Heart right ventricle (tissue), 16 donors: ENCODE measurements around the gene DEFB115. TPM values are rescaled to one million over a fixed set of nuclear protein-coding genes. Genes with fewer than 3 reads are reported as not detected.

Experiments used
- ATAC-seq, 8 donors: fragments of 200-7000 bp; cut with Tn5 transposase; one replicate each; pipeline ENCODE4 v1.9.1; 2020; ENCODE audit warnings: mild to moderate bottlenecking in 8 of 8, moderate library complexity in 8 of 8, moderate number of reproducible peaks in 1 of 8
- DNase-seq, 2 donors: peaks; one replicate each; pipeline ENCODE4 v3.0.0-alpha.2; 2020
- H3K27ac ChIP-seq, 10 donors: fragments of 200-600 bp; sonication (generic) in 2 of 10; one replicate each; pipeline versions ENCODE4 v1.5.0 to v1.8.0; 2020 to 2022; ENCODE audit warnings: mild to moderate bottlenecking in 3 of 10
- H3K27me3 ChIP-seq, 7 donors: fragments of 200-600 bp; one replicate each; pipeline ENCODE4 v1.8.0; 2021 to 2022; ENCODE audit warnings: mild to moderate bottlenecking in 2 of 7
- H3K36me3 ChIP-seq, 9 donors: fragments of 200-600 bp; sonication (generic) in 1 of 9; one replicate each; pipeline versions ENCODE4 v1.5.0 to v1.8.0; 2020 to 2022; ENCODE audit warnings: mild to moderate bottlenecking in 2 of 9
- H3K4me1 ChIP-seq, 9 donors: fragments of 200-600 bp; sonication (generic) in 1 of 9; one replicate each; pipeline versions ENCODE4 v1.5.0 to v1.8.0; 2020 to 2022; ENCODE audit warnings: mild to moderate bottlenecking in 4 of 9
- H3K4me3 ChIP-seq, 10 donors: fragments of 200-600 bp; sonication (generic) in 2 of 10; one replicate each; pipeline versions ENCODE4 v1.5.0 to v1.8.0; 2020 to 2022; ENCODE audit warnings: mild to moderate bottlenecking in 7 of 10, moderate library complexity in 2 of 10
- H3K9me3 ChIP-seq, 11 donors: fragments of 200-600 bp in 10 of 11; sonication (generic) in 2 of 11; one replicate each; pipeline versions ENCODE4 v1.5.0 to v1.8.0; 2013 to 2022; ENCODE audit warnings: mild to moderate bottlenecking in 2 of 11, control low read depth in 1 of 11, moderate library complexity in 1 of 11
- WGBS, 2 donors: extraction: QIAGEN DNeasy Blood & Tissue Kit; methylation state at CpG; one replicate each; pipeline ENCODE4 v1.1.7; 2013; ENCODE audit warnings: inconsistent platforms in 1 of 2; 5-methylcytosine and 5-hydroxymethylcytosine counted together
- intact Hi-C, 10 donors: fragments of 100-400 bp; cut with DNase I; formaldehyde crosslinking; loops; one replicate each; pipeline versions ENCODE4 v1.11.1 to v1.14.2; 2022
- long read RNA-seq, 3 donors: library from polyadenylated mRNA; unstranded; transcript quantifications; one replicate each; pipeline ENCODE4 v2.0.0, GENCODE V29; 2020 to 2021
- polyA plus RNA-seq, 2 donors: library from polyadenylated mRNA; stranded (reverse); fragments of 200-250 nt; gene quantifications; one replicate each; pipeline ENCODE4 v1.2.3, GENCODE V29; 2013
- total RNA-seq, 10 donors: library from RNA; stranded (reverse); fragmentation: NEBNext Ultra II Directional in 3 of 10; extraction: Animal tissue kit (Norgen Biotek cat#: 25700) in 3 of 10; gene quantifications; one replicate each; pipeline versions ENCODE4 v1.2.1 to v1.2.4, GENCODE V29; 2021 to 2023
- TF ChIP-seq, protein P1 (sequence below), 9 donors: fragments of 200-600 bp; sonication (generic) in 2 of 9; IDR thresholded peaks; one replicate each; pipeline versions ENCODE4 v1.5.0 to v1.8.0; 2021 to 2022; ENCODE audit warnings: antibody characterized with exemption in 9 of 9, mild to moderate bottlenecking in 5 of 9, moderate library complexity in 1 of 9
- donor health status: Arrhythmogenic right ventricular cardiomyopathy.
- donor health status: ischemic (EF 13 %, LVEDD 7.1; RV severe dilation, severe dysfunction).
- donor health status: healthy with polysubstance abuse.
- donor health status: DM: no; HTN: yes; CAD: no.
- donor health status: DM: no; HTN: no; CAD: no.
- donor health status: ischemic (EF 25% LVEDD 6.9; RV normal size, moderate dysfunction).
- donor health status: ischemic (EF 25% LVEDD 5.7; RV mildly dilated, moderate dysfunction).
- donor health status: healthy.
- donor health status: DM: yes; HTN: yes; CAD: no.
- donor health status: Ischemic cardiomyopathy.
- donor health status: ischemic (EF 35%, LVEDD 5.7; RV mildly dilated, moderate dysfunction).
- donor health status: nonischemic (EF 11% LVEDD 7.7; RV severe dilation, severe dysfunction).
- donor health status: DM: yes; HTN: yes; CAD: no.
- donor health status: PGD.
- donor health status: ischemic (EF 29% LVEDD 5.4; RV normal size, mild dysfunction).
- donor health status: nonischemic (EF 23%, LVEDD 6.1; RV moderate dilation, normal function).

The DEFB115 gene
- total RNA-seq = not detected
- not detected for polyA plus RNA-seq
- long read RNA-seq, donor 1 = 0 reads
- long read RNA-seq, donor 2 = 0 reads
- long read RNA-seq, donor 3 = 0 reads

- TF ChIP-seq, protein P1, sequence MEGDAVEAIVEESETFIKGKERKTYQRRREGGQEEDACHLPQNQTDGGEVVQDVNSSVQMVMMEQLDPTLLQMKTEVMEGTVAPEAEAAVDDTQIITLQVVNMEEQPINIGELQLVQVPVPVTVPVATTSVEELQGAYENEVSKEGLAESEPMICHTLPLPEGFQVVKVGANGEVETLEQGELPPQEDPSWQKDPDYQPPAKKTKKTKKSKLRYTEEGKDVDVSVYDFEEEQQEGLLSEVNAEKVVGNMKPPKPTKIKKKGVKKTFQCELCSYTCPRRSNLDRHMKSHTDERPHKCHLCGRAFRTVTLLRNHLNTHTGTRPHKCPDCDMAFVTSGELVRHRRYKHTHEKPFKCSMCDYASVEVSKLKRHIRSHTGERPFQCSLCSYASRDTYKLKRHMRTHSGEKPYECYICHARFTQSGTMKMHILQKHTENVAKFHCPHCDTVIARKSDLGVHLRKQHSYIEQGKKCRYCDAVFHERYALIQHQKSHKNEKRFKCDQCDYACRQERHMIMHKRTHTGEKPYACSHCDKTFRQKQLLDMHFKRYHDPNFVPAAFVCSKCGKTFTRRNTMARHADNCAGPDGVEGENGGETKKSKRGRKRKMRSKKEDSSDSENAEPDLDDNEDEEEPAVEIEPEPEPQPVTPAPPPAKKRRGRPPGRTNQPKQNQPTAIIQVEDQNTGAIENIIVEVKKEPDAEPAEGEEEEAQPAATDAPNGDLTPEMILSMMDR (IDR thresholded peaks at IDR 0.05) = no peak
- ATAC-seq = peak in 1 of 8 donors; percentile 38
- H3K27ac ChIP-seq = no peak within 1 kb of the TSS
- H3K4me1 ChIP-seq = no peaks in the 10 kb centered on the region
- no peaks in the 10 kb centered on the region for H3K36me3 ChIP-seq
- peaks cover 0 to 5% (median 0%) of the 10 kb centered on the region in 11 donors for H3K9me3 ChIP-seq
- no peak within 1 kb of the TSS for H3K4me3 ChIP-seq
- DNase-seq = no peak
- intact Hi-C loops = no loop called here
- H3K27me3 ChIP-seq = no peaks in the 10 kb centered on the region
- WGBS, 2 donors = 48 to 49% methylated on average over 2 of the region's 2 CpGs
Observed at GRCh38 chr20:31257364-31257763, at the start of gene DEFB115. TSS of gene DEFB115 (plus strand) at chr20:31257664. CDS start at chr20:31257664, 0 bp downstream.

GRCh38 chr20:31236953-31237352 is 20.5 kb upstream of the DEFB115 start:
- TF ChIP-seq, protein P1 (IDR thresholded peaks at IDR 0.05) = no peak
- ATAC-seq (no peak), DNase-seq (no peak)
- no peaks in the 10 kb centered on the region for H3K36me3 ChIP-seq
- H3K9me3 ChIP-seq = peaks cover 0 to 100% (median 57%) of the 10 kb centered on the region in 11 donors
- WGBS, 2 donors = 68% methylated on average over 10 of the region's 10 CpGs
- no peak overlapping the region for H3K27ac ChIP-seq
- intact Hi-C loops = no loop called here
- H3K4me1 ChIP-seq = no peaks in the 10 kb centered on the region
- H3K4me3 ChIP-seq = no peak overlapping the region
- H3K27me3 ChIP-seq = no peaks in the 10 kb centered on the region

DNA sequence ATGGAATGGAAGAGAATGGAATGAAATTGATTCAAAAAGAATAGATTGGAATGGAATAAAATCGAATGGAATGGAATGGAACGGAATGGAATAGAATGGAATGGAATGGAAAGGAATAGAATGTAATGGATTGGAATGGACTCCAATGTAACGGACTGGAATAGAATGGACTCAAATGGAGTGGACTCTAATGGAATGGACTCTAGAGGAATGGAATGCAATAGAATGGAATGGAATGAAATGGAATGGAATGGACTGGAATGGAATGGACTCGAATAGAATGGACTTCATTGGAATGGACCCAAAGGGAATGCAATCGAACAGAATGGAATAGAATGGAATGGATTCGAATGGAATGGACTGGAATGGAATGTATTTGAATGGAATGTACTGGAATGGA is 19.7 kb upstream of the DEFB115 start:
- Histone ChIP-seq H3K36me3 (no peaks in the 10 kb centered on the region), H3K9me3 (peaks cover 0 to 100% (median 57%) of the 10 kb centered on the region in 11 donors), H3K4me1 (no peaks in the 10 kb centered on the region), H3K27ac (no peak overlapping the region), H3K27me3 (no peaks in the 10 kb centered on the region), H3K4me3 (no peak overlapping the region)
- TF ChIP-seq, protein P1 (IDR thresholded peaks at IDR 0.05) = no peak
- ATAC-seq (no peak), DNase-seq (no peak)
- intact Hi-C loops = no loop called here
- 64 to 65% methylated on average over 6 of the region's 6 CpGs for WGBS, 2 donors

DNA sequence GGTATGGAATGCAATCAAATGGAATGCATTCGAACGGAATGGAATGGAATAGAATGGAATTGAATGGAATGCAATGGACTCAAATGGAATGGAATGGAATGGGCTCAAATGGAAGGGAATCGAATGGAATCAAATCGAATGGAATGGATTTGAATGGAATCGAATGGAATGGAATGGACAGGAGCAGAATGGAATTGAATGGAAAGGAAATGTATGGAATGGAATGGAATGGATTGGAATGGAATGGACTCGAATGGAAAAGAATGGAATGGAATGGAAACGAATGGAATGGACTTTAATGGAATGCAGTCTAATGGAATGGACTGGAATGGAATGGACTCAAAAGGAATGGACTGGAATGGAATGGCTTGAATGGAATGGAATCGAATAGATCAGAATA is 18.3 kb upstream of the DEFB115 start:
- 67 to 75% methylated on average over 8 of the region's 8 CpGs for WGBS, 2 donors
- intact Hi-C loops = no loop called here

More for the DNA sequence above, 18.3 kb upstream of the DEFB115 start:
- Histone ChIP-seq H3K27ac (no peak overlapping the region), H3K9me3 (peaks cover 0 to 100% (median 63%) of the 10 kb centered on the region in 11 donors), H3K36me3 (no peaks in the 10 kb centered on the region), H3K4me3 (no peak overlapping the region), H3K4me1 (no peaks in the 10 kb centered on the region), H3K27me3 (no peaks in the 10 kb centered on the region)
- TF ChIP-seq, protein P1 (IDR thresholded peaks at IDR 0.05) = no peak
- no peak for ATAC-seq
- no peak for DNase-seq
